Astrocyte (in vitro differentiated cells and primary cell): ENCODE results near the gene LPGAT1. TPM values are rescaled to one million over a fixed set of nuclear protein-coding genes. Genes with fewer than 3 reads are reported as not detected.

Experiments used
- DNase-seq: peaks from one replicate; pipeline ENCODE4 v3.0.0-alpha.2; 2010; ENCODE audit warnings: low read depth
- FAIRE-seq: peaks from 2 replicates; lab custom pipeline; 2011; peaks lifted over from hg19 to GRCh38; lab: Jason Lieb, UNC
- H2AFZ ChIP-seq: 2 replicates; pipeline ENCODE4 v1.6.0; 2012; ENCODE audit warnings: low read depth, low read length, inconsistent platforms
- H3K27ac ChIP-seq: 2 replicates; pipeline ENCODE4 v1.5.1; 2011; ENCODE audit warnings: low read depth, low read length, inconsistent platforms
- H3K27me3 ChIP-seq: 2 replicates; pipeline ENCODE4 v1.6.0; 2011; ENCODE audit warnings: low read length, inconsistent platforms; ENCODE audit not compliant: insufficient read depth
- H3K36me3 ChIP-seq: 2 replicates; pipeline ENCODE4 v1.5.1; 2011; ENCODE audit warnings: low read length, inconsistent platforms; ENCODE audit not compliant: insufficient read depth
- H3K4me1 ChIP-seq: 2 replicates; pipeline ENCODE4 v1.5.1; 2011; ENCODE audit warnings: low read length, inconsistent platforms; ENCODE audit not compliant: insufficient read depth
- H3K4me2 ChIP-seq: 2 replicates; pipeline ENCODE4 v1.6.0; 2012; ENCODE audit warnings: low read length, inconsistent platforms
- H3K4me3 ChIP-seq: 2 replicates; pipeline ENCODE4 v1.5.1; 2011; ENCODE audit warnings: low read depth, mild to moderate bottlenecking, low read length, inconsistent platforms; ENCODE audit not compliant: insufficient read depth
- H3K79me2 ChIP-seq: 2 replicates; pipeline ENCODE4 v1.6.0; 2012; ENCODE audit warnings: mild to moderate bottlenecking, low read length, inconsistent platforms; ENCODE audit not compliant: insufficient read depth
- H3K9ac ChIP-seq: 2 replicates; pipeline ENCODE4 v1.6.0; 2012; ENCODE audit warnings: mild to moderate bottlenecking, low read length, inconsistent platforms
- H3K9me3 ChIP-seq: 2 replicates; pipeline ENCODE4 v1.5.1; 2012; ENCODE audit warnings: low read depth, mild to moderate bottlenecking, low read length, inconsistent platforms; ENCODE audit not compliant: insufficient read depth
- H4K20me1 ChIP-seq: 2 replicates; pipeline ENCODE4 v1.6.0; 2012; ENCODE audit warnings: low read length, inconsistent platforms; ENCODE audit not compliant: insufficient read depth
- H3K27ac Mint-ChIP-seq: one replicate; pipeline ENCODE4 v1.8.0; 2021; ENCODE audit warnings: mild to moderate bottlenecking, mixed read lengths; ENCODE audit not compliant: unreplicated experiment
- H3K27me3 Mint-ChIP-seq: one replicate; pipeline ENCODE4 v1.8.0; 2021; ENCODE audit warnings: low read depth, mixed read lengths; ENCODE audit not compliant: unreplicated experiment
- H3K36me3 Mint-ChIP-seq: one replicate; pipeline ENCODE4 v1.8.0; 2021; ENCODE audit warnings: low read depth, mixed read lengths; ENCODE audit not compliant: unreplicated experiment
- H3K4me1 Mint-ChIP-seq: one replicate; pipeline ENCODE4 v1.8.0; 2021; ENCODE audit warnings: low read depth, mixed read lengths; ENCODE audit not compliant: unreplicated experiment
- H3K4me3 Mint-ChIP-seq: one replicate; pipeline ENCODE4 v1.8.0; 2021; ENCODE audit warnings: mild to moderate bottlenecking, moderate library complexity, mixed read lengths; ENCODE audit not compliant: unreplicated experiment
- H3K9me3 Mint-ChIP-seq: one replicate; pipeline ENCODE4 v1.8.0; 2021; ENCODE audit warnings: mild to moderate bottlenecking, mixed read lengths; ENCODE audit not compliant: unreplicated experiment
- EZH2 ChIP-seq: IDR thresholded peaks from 2 replicates; pipeline ENCODE4 v1.6.1; 2012; ENCODE audit warnings: mild to moderate bottlenecking, low read length, inconsistent platforms; ENCODE audit not compliant: insufficient read depth
- total RNA-seq: library from RNA; stranded (reverse); gene quantifications from 2 replicates; pipeline ENCODE4 v1.2.1, GENCODE V29; 2021
- TF ChIP-seq, protein P1 (sequence below): IDR thresholded peaks from 2 replicates; pipeline ENCODE4 v1.5.1; 2011; ENCODE audit warnings: low read depth, mild to moderate bottlenecking, inconsistent platforms, low read length, moderate library complexity; ENCODE audit not compliant: insufficient read depth

LPGAT1 gene
- total RNA-seq, 1 donor from 2014 or later, result 36.7 TPM

- FAIRE-seq, result peak; percentile 77
- peak overlapping the region; percentile 29 for H2AFZ ChIP-seq
These were observed 95.1 kb downstream of the LPGAT1 start for GRCh38 chr1:211735208-211736170.

DNA sequence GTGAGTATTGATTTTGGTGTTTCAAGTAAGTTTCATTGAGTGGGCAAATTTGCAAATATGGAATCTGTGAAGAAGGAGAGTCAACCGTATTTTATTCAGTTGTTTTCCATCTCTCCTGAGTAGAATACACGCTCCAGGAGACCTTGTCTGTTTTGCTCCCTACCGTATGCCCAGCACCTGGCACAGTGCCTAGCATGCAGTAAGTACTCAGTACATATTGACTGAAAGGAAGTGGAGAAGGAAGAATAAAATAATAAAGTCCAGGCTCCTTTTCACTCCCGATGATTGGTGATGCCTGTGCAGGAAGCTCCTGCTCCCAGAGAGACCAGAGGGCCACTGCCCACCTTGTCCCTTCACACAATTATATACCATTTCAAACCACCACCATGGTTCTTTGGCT lies 95.8 kb downstream of the LPGAT1 start:
- Mint-ChIP-seq H3K4me3 (no peak overlapping the region), H3K27me3 (peaks cover 19% of the 10 kb centered on the region), H3K36me3 (no peaks in the 10 kb centered on the region), H3K27ac (no peak overlapping the region), H3K9me3 (peaks cover 6% of the 10 kb centered on the region), H3K4me1 (peaks cover 33% of the 10 kb centered on the region)
- H3K27me3 ChIP-seq, result no peaks in the 10 kb centered on the region
- no peaks in the 10 kb centered on the region for H3K9me3 ChIP-seq
- no peak for DNase-seq
- H4K20me1 ChIP-seq, result no peaks in the 10 kb centered on the region
- H3K36me3 ChIP-seq, result no peaks in the 10 kb centered on the region
- H3K4me3 ChIP-seq, result no peak overlapping the region
- no peak for FAIRE-seq
- no peak overlapping the region for H3K27ac ChIP-seq
- no peak for TF ChIP-seq EZH2
- TF ChIP-seq, protein P1, sequence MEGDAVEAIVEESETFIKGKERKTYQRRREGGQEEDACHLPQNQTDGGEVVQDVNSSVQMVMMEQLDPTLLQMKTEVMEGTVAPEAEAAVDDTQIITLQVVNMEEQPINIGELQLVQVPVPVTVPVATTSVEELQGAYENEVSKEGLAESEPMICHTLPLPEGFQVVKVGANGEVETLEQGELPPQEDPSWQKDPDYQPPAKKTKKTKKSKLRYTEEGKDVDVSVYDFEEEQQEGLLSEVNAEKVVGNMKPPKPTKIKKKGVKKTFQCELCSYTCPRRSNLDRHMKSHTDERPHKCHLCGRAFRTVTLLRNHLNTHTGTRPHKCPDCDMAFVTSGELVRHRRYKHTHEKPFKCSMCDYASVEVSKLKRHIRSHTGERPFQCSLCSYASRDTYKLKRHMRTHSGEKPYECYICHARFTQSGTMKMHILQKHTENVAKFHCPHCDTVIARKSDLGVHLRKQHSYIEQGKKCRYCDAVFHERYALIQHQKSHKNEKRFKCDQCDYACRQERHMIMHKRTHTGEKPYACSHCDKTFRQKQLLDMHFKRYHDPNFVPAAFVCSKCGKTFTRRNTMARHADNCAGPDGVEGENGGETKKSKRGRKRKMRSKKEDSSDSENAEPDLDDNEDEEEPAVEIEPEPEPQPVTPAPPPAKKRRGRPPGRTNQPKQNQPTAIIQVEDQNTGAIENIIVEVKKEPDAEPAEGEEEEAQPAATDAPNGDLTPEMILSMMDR, result no peak
- H3K4me1 ChIP-seq, result peaks cover 19% of the 10 kb centered on the region
- H3K4me2 ChIP-seq, result peak overlapping the region; percentile 69
- H2AFZ ChIP-seq, result no peak overlapping the region
- no peaks in the 10 kb centered on the region for H3K79me2 ChIP-seq
- no peak overlapping the region for H3K9ac ChIP-seq

More at GRCh38 chr1:211735208-211736170, 95.1 kb downstream of the LPGAT1 start:
- H3K79me2 ChIP-seq, result no peaks in the 10 kb centered on the region
- Mint-ChIP-seq H3K9me3 (peaks cover 6% of the 10 kb centered on the region), H3K27me3 (peaks cover 19% of the 10 kb centered on the region), H3K4me1 (peaks cover 34% of the 10 kb centered on the region), H3K27ac (peak overlapping the region; percentile 42), H3K4me3 (no peak overlapping the region), H3K36me3 (no peaks in the 10 kb centered on the region)
- H3K4me3 ChIP-seq, result no peak overlapping the region
- H3K27ac ChIP-seq, result peak overlapping the region; percentile 49
- H3K4me2 ChIP-seq, result peak overlapping the region; percentile 69
- H3K36me3 ChIP-seq, result no peaks in the 10 kb centered on the region
- no peaks in the 10 kb centered on the region for H3K27me3 ChIP-seq
- H3K9ac ChIP-seq, result no peak overlapping the region
- no peaks in the 10 kb centered on the region for H4K20me1 ChIP-seq
- no peak for TF ChIP-seq EZH2
- TF ChIP-seq, protein P1, result no peak
- DNase-seq, result peak; percentile 88
- H3K4me1 ChIP-seq, result peaks cover 19% of the 10 kb centered on the region
- no peaks in the 10 kb centered on the region for H3K9me3 ChIP-seq
